HG03439 (cell line): ENCODE results near the gene OR52B6.
"Not testable (repeated sequence)": the region's sequence is repeated elsewhere in the genome, so short reads cannot be mapped to it uniquely, and the experiment has no call there.

Experiments
- ATAC-seq: cut with Tn5 transposase; IDR thresholded peaks from one replicate; pipeline ENCODE4 v1.9.1; 2021; ENCODE audit warnings: mild to moderate bottlenecking, moderate library complexity; ENCODE audit not compliant: unreplicated experiment

Gene OR52B6, protein sequence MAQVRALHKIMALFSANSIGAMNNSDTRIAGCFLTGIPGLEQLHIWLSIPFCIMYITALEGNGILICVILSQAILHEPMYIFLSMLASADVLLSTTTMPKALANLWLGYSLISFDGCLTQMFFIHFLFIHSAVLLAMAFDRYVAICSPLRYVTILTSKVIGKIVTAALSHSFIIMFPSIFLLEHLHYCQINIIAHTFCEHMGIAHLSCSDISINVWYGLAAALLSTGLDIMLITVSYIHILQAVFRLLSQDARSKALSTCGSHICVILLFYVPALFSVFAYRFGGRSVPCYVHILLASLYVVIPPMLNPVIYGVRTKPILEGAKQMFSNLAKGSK

DNA sequence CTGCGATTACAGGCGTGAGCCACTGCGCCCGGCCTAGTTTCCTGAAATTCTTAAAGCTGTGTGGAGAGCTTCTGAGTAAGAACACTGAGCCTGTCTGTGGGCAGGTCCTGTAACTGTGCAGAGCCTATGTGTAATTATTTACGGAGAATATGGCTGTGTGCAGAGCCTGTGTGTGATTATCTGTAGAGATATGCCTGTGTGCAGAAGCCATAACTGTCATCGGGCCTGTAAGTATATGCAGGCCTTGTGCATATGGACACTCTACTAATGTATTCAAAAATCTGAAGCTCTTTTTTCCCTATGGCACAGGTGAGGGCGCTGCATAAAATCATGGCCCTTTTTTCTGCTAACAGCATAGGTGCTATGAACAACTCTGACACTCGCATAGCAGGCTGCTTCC is at the start of gene OR52B6:
Gene OR52B6 (plus strand): TSS at position 301 of the 400 bp plus-strand sequence. CDS start 0 bp downstream, at position 301.
- ATAC-seq = no peak

DNA sequence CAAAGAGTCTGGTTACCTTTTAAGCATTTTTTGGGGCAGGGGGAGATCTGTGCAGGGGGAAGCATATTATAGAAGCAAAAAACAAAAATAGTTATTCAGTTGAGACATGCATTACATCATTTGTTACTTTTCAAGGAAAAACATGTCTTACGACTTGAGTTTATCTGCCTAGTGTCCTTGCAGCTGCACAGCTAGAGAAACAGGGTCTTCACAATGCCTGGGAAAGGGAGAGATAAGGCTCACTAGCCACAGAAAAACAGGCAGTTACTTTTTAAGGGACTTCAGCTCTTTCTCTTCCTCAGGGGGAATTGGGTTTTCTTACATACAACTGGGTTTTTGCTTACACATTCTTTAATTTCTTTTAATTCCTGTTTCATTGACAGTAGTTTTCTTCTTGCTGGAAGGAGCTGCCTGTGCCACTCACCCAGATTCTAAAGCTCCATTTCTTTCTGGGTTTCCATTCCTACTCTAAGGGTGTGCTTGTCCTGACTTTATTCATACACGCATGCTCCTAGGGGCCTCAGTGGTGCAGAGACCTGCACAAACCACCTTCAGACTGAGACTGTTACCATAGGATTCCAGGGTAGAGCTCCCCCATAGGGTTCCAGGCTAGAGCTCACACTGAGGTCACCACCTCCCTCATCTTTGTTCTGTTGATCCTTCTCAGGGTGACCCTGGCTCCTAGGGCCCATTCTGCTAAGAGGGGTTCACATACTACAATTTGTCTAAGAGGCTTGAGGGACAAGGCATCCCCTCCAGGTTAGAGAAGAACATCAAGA is 49.4 kb upstream of the OR52B6 start:
- no peak for ATAC-seq

DNA sequence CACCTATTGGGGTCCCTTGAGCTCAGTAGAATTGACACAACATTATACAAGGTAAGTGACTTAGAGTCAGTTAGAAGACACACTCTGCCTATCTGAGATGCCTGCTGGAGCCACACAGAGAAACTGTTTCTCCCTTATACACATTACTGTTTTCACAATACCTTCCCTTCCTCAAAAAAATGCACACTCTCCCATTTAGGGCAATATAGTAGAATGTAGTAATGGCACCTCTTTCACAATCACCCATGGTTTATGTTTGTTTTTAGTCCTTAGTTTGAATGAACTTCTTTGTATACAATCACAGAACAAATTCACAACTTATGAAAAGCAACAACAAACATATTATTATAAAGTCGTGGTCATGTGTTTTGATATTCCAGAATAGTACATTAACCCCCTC is 46.6 kb upstream of the OR52B6 start:
- no peak for ATAC-seq

DNA sequence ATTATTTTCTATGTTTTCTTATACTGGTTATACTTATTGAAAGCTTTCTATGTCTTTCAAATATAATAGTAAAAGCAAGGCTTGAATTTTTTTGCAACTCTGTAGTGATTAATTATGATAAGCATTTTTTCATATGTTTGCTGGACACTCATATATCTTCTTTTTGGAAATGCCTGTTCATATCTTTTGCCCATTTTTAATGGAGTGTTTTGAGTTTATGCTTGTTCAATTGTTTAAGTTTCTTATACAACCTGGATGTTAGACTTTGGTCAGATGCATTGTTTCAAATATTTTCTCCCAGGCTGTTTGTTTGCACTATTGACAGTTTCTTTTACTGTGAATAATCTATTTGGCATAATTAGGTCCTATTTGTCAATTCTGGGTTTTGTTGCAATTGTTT is 44.2 kb upstream of the OR52B6 start:
- no peak for ATAC-seq

DNA sequence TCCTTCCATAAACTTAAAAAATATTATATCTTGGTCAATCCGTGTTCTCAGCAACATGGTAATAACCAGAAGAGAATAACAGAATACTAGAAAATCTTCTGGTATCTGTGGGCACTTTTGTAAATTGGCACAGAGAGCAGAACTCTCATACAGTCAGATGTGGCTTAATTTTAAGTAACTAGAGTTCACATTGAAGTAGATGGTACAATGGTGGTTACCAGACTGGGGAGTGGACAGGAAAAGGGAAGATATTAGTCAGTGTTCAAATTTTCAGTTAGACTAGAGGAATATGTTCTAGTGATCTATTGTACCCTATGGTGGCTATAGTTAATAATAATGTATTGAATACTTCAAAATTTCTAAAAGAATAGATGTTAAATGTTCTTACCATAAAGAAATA is 39.2 kb upstream of the OR52B6 start:
- no peak for ATAC-seq

DNA sequence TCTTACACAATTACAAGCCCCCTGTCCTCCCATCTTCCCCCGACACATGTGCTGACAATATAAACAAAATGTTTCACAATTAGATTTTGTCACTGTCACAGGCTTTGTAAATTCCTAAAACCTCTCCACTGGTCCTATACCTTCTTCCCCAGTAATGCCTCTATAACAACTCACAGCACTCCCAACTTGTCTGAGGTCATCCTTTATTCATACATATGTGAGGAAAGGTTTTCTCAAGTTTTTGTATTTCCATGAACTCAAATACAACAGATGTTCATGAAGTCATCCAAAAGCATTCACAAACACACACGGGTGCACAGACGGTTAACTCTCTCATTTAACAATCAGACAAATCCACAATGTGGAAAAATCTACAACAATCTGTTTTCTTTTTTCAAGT is 34.2 kb upstream of the OR52B6 start:
- no peak for ATAC-seq

DNA sequence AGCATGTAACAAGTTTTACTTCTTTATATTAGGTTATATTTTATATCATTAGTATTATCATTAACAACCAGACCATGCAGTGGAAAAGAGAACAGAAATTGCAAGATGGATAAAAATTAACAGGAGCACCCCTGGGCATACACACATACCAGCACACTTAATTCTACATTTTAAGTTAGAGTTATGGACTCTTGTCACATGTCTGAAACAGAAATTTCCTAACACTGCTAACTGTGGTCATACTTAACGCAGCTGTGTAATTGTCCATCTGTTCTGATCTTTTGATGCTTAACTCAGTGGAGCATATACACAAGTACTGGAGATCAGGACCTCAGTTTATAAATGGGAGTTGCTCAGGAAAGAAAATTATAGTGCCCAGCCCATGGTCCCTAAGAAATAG is 32.7 kb upstream of the OR52B6 start:
- ATAC-seq = no peak

DNA sequence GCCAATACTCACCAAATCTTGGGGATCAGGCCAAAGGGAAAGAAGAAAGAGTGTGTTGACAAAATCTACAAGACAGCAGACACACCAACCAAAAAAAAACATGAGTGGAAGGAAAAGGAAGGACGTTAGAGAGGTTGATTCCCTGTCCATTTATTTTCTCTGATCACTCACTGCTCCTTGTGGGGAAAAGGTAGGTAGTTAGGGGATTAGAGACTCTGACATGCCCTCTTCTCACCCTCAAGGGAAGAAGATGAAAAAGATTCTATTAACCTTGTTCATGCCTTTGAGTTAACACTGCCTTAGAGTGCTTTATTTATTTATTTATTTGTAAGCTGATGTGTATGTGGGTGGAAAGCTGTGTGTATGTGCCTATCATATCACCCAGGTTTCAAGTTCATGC is 32.2 kb upstream of the OR52B6 start, which contains the start of gene OR52H1:
Gene OR52H1 (minus strand): TSS at position 101 of the 400 bp plus-strand sequence. CDS start 3,035 bp downstream, outside the sequence.
- no peak for ATAC-seq

DNA sequence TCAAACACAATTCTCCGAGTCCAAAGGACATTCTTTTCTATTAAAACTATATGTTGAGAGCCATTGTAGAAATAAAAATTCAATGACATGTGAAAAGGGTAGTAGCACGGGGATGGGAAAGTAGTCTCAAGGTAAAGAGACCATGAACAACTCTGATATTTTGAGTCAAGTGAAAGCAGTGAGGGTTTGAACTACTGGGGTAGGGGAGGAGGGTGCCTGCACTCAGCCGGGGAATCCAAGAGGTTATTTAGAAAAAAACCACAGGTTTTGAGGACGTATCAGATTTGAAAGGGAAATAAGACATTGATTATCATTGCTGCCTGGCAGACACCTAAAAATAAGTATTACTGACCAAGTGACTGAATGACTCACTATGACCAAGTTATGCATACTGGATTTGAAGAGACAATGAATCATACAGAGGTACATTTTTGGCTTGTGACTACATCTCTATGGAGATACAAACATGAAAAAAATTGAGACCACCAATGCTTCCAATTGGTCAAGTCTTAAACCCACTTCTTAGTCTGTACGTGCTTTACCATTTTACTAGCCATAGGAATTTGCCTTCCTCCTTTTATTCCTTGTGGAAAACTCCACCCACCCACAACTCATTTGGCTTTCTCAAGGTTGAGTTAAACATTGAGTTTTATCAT is 30.1 kb upstream of the OR52B6 start:
- peak; percentile 68 for ATAC-seq

DNA sequence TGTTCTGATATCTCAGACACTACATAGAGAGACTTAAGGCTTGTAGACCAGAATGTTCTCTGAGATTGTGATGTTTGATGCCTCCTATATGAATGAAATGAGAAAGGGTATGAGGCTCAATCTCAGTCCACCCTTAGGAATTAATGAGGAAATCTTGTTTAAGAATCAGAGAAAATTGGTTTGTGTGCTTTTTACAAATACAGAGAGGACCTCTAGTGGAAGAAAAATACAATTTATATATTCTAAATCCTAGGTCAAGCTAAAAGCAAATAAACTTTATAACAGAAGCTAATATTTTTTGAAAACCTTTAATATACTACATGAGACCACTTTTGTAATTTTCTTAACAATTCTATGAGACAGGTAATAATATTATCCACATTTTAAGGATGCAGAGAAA is 27.3 kb upstream of the OR52B6 start:
- no peak for ATAC-seq

DNA sequence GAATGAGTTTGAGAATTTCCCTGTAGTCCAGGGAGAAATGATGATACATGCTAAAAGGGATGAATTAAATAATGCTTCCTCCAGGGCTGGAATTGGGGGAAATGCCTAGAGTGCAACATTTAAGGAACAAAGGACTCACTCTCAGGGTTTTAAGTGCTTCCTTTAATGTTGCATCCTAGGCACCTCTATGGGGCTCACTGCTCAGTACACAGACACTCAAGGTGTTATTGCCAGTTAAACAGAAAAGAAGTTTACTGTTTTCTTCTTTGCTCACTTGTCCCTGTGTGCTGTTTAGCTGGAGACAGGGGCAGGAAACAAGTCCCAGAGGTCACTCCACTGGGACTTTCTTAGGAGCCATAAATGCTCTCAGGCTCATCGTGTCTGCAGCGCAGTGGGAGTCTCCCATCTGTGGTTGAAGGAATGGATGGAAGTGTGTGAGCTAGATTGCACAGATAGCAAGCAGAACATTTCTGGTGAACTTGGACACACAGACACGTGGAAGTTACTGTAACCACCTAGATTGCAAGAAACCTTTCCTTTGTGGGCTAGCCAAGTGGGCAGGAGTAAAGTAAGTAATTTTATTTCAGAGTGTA is 24.0 kb upstream of the OR52B6 start:
- no peak for ATAC-seq

DNA sequence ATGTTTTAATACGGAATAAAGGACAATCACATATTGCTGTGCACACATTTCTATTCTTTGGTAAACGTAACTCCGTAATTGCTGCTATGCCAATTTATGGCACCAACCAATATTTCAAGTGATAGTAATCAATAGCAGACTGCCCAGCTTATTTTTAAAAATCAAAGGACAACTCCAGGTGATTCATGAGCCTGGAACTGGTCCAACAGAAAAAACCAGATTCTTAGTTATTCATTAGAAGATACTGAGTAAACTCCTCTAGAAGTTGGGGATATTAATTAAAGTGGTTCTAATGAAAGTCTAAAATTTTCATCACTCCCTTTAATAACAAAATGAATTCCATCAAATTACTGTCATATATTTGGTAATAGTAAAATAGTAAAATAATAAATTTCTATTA is 22.9 kb upstream of the OR52B6 start:
- ATAC-seq = no peak

DNA sequence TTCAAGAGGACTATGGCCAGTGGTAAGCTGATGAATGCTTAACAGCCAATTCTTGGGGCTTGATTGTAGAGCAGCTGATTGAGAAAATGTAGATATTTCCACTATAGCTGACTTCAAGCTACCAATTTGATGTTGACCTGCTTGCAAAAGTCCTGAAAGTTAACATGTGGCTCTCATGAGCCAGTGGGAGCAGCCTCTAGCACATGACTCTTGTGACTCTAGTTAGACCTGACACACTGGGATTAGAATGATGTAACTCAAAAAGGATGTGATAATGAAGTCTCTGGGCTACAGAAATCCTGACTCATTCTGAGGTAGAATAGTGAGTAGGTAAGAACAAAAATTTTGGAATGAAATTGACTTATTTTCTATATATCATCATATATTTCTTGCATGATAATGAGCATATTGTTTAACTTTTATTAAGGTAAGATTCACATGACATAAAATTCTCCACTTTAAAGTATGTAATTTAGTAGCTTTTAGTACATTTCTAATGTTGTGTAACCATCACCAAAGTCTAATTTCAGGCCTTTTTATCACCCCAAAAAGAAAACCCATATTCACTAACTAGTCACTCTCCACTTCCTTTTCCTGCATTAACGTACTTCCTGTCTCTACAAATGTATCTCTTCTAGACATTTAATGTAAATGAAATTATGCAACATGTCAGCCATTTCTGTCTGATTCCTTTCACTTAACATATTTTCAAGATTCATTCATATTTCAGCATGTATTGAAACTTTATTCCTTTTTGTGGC is 16.2 kb upstream of the OR52B6 start:
- no peak for ATAC-seq

DNA sequence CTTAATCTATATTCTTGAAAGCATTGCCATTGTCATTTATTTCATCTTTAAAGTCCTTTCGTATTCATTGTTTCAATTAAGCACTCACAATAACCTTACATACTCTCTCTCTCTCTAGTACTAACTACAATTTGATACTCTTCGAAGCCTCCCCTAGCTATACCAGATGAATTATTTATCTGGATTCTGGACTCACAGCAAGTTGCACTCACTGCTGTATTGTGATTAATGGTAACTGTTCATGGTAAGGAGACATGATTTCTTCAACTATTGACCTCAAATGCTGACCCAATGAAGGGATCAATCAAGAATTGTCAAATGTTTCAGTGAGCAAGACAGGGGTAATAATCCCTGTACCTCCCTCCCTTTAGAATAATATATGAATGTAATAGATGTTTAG is 6.0 kb upstream of the OR52B6 start:
- no peak for ATAC-seq

DNA sequence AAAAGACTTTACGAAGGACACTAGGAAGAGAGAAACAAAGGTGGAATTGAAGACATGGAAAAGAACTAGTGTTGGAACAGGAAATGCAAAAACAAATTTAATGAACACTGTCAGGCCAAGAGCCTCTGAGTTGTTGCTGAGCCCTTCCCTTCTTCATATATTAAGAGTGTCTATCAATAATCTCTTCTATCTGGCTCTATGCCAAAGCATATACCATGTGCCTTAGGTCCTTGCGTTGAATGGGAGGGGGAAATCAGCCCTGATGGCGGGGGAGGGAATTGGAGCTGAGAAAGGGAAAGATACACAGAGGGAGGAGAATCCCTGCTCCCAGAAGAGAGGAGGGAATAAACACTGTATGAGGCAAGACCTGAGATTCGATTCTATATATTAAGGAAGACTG is 5.5 kb upstream of the OR52B6 start:
- ATAC-seq = no peak

DNA sequence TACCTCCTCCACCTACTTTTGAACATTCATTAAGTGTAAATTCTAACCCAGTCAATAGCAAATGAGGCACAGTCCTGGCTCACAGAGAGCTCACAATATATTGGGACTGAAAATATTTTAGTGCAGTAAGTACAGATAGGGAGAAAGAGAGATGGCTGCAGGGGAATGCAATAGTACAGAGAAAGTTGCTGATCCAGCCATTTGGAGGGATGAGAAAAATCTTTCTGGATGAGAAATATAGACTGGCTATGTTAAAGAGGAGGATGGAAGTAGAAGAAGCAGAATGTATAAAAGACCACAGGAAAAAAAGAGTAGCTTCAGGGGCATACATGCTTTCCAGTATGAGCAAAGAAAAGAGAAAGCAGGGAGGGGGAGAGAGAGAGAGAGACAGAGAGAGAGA is 3.6 kb upstream of the OR52B6 start:
- no peak for ATAC-seq

DNA sequence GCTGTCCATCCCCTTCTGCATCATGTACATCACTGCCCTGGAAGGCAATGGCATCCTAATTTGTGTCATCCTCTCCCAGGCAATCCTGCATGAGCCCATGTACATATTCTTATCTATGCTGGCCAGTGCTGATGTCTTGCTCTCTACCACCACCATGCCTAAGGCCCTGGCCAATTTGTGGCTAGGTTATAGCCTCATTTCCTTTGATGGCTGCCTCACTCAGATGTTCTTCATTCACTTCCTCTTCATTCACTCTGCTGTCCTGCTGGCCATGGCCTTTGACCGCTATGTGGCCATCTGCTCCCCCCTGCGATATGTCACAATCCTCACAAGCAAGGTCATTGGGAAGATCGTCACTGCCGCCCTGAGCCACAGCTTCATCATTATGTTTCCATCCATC is 337 bp downstream of the OR52B6 start:
- no peak for ATAC-seq

DNA sequence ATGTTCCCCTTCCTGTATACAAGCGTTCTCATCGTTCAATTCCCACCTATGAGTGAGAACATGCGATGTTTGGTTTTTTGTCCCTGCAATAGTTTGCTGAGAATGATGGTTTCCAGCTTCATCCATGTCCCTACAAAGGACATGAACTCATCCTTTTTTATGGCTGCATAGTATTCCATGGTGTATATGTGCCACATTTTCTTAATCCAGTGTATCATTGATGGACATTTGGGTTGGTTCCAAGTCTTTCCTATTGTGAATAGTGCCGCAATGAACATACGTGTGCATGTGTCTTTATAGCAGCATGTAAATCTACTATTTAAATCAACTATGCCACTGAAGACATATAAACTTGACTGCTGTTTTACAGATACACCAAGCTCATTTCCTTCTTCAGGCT is 3.8 kb downstream of the OR52B6 start:
- ATAC-seq = not testable (repeated sequence)

DNA sequence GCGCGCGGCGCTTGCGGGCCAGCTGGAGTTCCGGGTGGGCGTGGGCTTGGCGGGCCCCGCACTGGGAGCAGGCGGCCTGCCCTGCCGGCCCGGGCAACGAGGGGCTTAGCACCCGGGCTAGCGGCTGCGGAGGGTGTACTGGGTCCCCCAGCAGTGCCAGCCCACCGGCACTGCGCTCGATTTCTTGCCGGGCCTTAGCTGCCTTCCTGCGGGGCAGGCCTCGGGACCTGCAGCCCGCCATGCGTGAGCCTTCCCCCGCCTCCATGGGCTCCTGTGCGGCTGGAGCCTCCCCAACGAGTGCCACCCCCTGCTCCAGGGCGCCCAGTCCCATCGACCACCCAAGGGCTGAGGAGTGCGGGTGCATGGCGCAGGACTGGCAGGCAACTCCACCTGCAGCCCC is 9.2 kb downstream of the OR52B6 start:
- ATAC-seq = not testable (repeated sequence)

DNA sequence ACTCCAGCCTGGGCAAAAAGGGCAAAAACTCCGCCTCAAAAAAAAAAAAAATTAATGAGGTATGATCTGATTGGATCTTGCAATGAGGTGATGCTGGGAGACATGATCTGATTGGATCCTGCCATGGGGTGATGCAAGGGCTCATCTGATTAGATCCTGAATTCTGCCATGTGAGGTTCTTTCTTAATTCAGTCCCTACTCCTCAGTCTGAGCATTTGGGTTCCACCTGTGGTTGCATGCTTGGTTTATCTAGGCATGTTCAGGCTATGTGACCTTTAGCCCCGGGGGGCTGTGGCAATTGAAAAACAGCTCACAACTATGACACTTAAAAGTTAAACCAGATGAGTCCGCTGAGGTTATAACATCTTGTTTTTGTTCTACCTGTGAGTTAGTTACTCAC is 10.9 kb downstream of the OR52B6 start:
- ATAC-seq = no peak

DNA sequence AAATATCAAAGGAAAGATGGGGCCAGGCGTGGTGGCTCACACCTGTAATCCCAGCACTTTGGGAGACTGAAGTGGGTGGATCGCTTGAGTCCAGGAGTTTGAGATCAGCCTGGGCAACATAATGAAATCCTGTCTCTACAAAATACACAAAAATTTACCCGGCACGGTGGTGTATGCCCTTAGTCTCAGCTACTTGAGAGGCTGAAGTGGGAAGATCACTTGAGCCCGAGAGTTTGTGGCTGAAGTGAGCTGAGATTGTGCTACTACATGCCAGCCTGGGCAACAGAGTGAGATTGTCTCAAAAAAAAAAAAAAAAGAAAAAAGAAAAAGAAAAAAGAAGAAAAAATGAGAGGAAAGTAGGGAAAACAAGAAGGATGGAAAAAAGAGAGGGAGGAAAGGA is 11.9 kb downstream of the OR52B6 start:
- no peak for ATAC-seq
